Thyroid gland (tissue), 4 donors: ENCODE data around the gene TNPO3.

Source experiments
- POLR2A ChIP-seq, 2 donors: fragments of 450-650 bp; IDR thresholded peaks; one replicate each; pipeline ENCODE4 v1.6.1; 2017; ENCODE audit warnings: antibody characterized with exemption in 2 of 2, mild to moderate bottlenecking in 2 of 2, moderate library complexity in 1 of 2
- TF ChIP-seq, protein P1 (sequence below), 6 experiments: fragments of 200-600 bp in 3 of 6; fragments of 450-650 bp in 3 of 6; sonication (generic) in 3 of 6; IDR thresholded peaks; one replicate each; pipeline ENCODE4 v1.5.1; 2016 to 2019; ENCODE audit warnings: antibody characterized with exemption in 6 of 6, mild to moderate bottlenecking in 2 of 6, inconsistent platforms in 1 of 6, moderate library complexity in 1 of 6

DNA sequence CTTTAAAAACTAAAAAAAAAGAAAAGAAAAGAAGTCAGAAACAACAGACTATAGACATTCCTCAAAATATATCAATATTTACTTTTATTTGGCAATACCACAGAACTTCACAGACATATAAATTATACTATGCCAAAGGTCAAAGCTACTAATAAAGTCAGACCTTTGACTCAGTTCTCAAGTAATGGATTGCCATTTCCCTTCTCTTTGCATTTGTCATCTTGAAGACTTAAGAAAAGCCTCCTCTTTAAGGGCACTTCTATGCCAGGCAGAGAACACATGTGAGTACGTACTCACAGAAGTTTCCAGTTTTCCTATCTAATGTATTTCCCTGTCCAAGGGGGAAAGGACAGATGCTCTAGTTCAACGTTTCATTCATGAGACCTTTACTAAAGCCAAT is 37.6 kb downstream of the TNPO3 start:
- TF ChIP-seq POLR2A (IDR thresholded peaks at IDR 0.05) = no peak
- TF ChIP-seq, protein P1, sequence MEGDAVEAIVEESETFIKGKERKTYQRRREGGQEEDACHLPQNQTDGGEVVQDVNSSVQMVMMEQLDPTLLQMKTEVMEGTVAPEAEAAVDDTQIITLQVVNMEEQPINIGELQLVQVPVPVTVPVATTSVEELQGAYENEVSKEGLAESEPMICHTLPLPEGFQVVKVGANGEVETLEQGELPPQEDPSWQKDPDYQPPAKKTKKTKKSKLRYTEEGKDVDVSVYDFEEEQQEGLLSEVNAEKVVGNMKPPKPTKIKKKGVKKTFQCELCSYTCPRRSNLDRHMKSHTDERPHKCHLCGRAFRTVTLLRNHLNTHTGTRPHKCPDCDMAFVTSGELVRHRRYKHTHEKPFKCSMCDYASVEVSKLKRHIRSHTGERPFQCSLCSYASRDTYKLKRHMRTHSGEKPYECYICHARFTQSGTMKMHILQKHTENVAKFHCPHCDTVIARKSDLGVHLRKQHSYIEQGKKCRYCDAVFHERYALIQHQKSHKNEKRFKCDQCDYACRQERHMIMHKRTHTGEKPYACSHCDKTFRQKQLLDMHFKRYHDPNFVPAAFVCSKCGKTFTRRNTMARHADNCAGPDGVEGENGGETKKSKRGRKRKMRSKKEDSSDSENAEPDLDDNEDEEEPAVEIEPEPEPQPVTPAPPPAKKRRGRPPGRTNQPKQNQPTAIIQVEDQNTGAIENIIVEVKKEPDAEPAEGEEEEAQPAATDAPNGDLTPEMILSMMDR (IDR thresholded peaks at IDR 0.05) = no peak
